LNCaP clone FGC (cell line): ENCODE measurements around the gene ALDH5A1.

Source experiments
- DNase-seq: peaks from one replicate; pipeline ENCODE4 v3.0.0-alpha.2; 2011; ENCODE audit warnings: low read depth
- H3K4me3 ChIP-seq: 2 replicates; pipeline ENCODE4 v1.5.1; 2011; ENCODE audit warnings: mild to moderate bottlenecking, low read depth, low read length, control low read depth
- CTCF ChIP-seq: IDR thresholded peaks from 2 replicates; pipeline ENCODE4 v1.5.1; 2012; ENCODE audit warnings: mild to moderate bottlenecking; ENCODE audit not compliant: control insufficient read depth, insufficient read depth; ENCODE audit errors: extremely low read depth

The ALDH5A1 gene

GRCh38 chr6:24536466-24536865 lies 41.7 kb downstream of the ALDH5A1 start:
- no peak for TF ChIP-seq CTCF
- peak; percentile 75 for DNase-seq
- H3K4me3 ChIP-seq = no peak overlapping the region

- DNase-seq = no peak
- no peak overlapping the region for H3K4me3 ChIP-seq
- no peak for TF ChIP-seq CTCF
These were observed 42.4 kb downstream of the ALDH5A1 start for GRCh38 chr6:24537082-24537699.

- no peak for DNase-seq
- TF ChIP-seq CTCF = no peak
- H3K4me3 ChIP-seq = no peak overlapping the region
These were observed 43.1 kb downstream of the ALDH5A1 start for GRCh38 chr6:24537771-24538385.

GRCh38 chr6:24539416-24539815 lies 44.6 kb downstream of the ALDH5A1 start:
- no peak for DNase-seq
- H3K4me3 ChIP-seq = no peak overlapping the region
- TF ChIP-seq CTCF = no peak

- no peak overlapping the region for H3K4me3 ChIP-seq
- no peak for DNase-seq
- no peak for TF ChIP-seq CTCF
These were observed 45.4 kb downstream of the ALDH5A1 start for GRCh38 chr6:24540197-24540596.

GRCh38 chr6:24543683-24544082 lies 48.9 kb downstream of the ALDH5A1 start:
- DNase-seq = no peak
- no peak overlapping the region for H3K4me3 ChIP-seq
- no peak for TF ChIP-seq CTCF

GRCh38 chr6:24545183-24545582 lies 50.4 kb downstream of the ALDH5A1 start:
- DNase-seq = no peak
- no peak for TF ChIP-seq CTCF
- no peak overlapping the region for H3K4me3 ChIP-seq
